HepG2 (cell line): ENCODE results near the gene CCDC116.

Experiments
- KLF13 ChIP-seq: sonication (generic); formaldehyde crosslinking; IDR thresholded peaks from 2 replicates; pipeline ENCODE4 v1.4.0; 2020; ENCODE audit warnings: mild to moderate bottlenecking, missing genetic modification reagents
- POLR2A ChIP-seq, 2 experiments: IDR thresholded peaks; 2 replicates each; pipeline ENCODE4 v1.6.1; 2011; ENCODE audit warnings: low read depth in 2 of 2, low read length in 2 of 2, mild to moderate bottlenecking in 1 of 2, moderate library complexity in 1 of 2; ENCODE audit not compliant: insufficient read depth in 1 of 2
- POLR2AphosphoS5 ChIP-seq: IDR thresholded peaks from 2 replicates; pipeline ENCODE4 v1.6.1; 2012; ENCODE audit warnings: low read depth, low read length
- TAF1 ChIP-seq: sonication (generic); formaldehyde crosslinking; IDR thresholded peaks from 2 replicates; pipeline ENCODE4 v1.4.0; 2020; ENCODE audit warnings: missing genetic modification reagents
- TP53 ChIP-seq: sonication (generic); formaldehyde crosslinking; conservative IDR thresholded peaks from 2 replicates; pipeline ENCODE4 v1.4.0; 2020; ENCODE audit warnings: missing genetic modification reagents
- ZFP36L1 ChIP-seq: sonication (generic); formaldehyde crosslinking; IDR thresholded peaks from 2 replicates; pipeline ENCODE4 v1.8.0; 2022; ENCODE audit warnings: mild to moderate bottlenecking, missing genetic modification reagents, moderate library complexity
- ZFP90 ChIP-seq: sonication (generic); formaldehyde crosslinking; IDR thresholded peaks from 2 replicates; pipeline ENCODE4 v1.8.0; 2022; ENCODE audit warnings: missing genetic modification reagents, mild to moderate bottlenecking, inconsistent platforms, borderline replicate concordance
- ZNF10 ChIP-seq: sonication (generic); formaldehyde crosslinking; IDR thresholded peaks from 2 replicates; pipeline ENCODE4 v1.4.0; 2020; ENCODE audit warnings: mild to moderate bottlenecking, low read depth, missing genetic modification reagents, borderline replicate concordance
- ZNF549 ChIP-seq: sonication (generic); formaldehyde crosslinking; IDR thresholded peaks from 2 replicates; pipeline ENCODE4 v1.5.0; 2020; ENCODE audit warnings: missing genetic modification reagents
- TF ChIP-seq, protein P1 (sequence below): sonication (generic); formaldehyde crosslinking; IDR thresholded peaks from 2 replicates; pipeline ENCODE4 v1.4.0; 2020; ENCODE audit warnings: missing genetic modification reagents
- TF ChIP-seq, protein P2 (sequence below): sonication (generic); formaldehyde crosslinking; IDR thresholded peaks from 2 replicates; pipeline ENCODE4 v1.4.0; 2020; ENCODE audit warnings: missing genetic modification reagents
- TF ChIP-seq, protein P3 (sequence below): sonication (generic); formaldehyde crosslinking; IDR thresholded peaks from 2 replicates; pipeline ENCODE4 v1.5.0; 2020; ENCODE audit warnings: mild to moderate bottlenecking, missing genetic modification reagents, moderate library complexity

DNA sequence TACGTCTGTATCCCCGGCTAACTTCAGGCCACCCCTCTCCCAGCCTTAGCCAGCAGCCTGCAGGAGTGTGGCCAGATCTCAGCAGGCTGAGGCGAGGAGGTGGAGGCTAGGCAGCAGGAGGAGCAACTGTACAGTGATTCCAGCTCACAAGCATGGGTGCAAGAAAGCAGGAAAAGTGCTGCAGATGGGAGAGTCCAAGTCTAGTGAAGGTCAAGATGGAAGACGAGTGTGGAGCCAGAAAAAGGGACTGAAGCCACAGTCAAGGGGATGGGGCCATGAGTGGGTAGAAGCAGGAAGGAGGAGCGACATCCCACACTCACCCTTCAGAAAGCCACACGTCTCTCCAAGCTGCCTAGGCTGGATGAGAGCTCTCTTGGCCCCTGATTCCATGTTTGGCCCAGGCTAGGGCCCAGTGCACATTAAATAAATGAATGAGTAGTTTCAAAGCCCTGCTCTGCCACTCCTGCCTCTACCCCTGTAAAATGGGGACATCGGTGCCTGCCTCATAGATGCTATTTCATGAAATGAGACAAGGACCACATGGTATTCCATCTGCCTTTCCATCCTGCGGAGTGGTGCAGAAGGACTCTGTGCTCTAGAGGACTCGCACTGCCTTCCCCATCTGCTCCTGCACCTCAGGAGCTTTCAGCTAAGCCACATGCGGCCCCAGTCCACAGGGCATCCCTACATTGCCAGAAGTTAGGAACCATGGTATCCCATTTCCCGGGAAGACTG is 5.7 kb upstream of the CCDC116 start:
- TF ChIP-seq KLF13 (CRISPR knock-in tag), result no peak
- no peak for TF ChIP-seq ZNF10
- no peak for TF ChIP-seq ZNF549 (CRISPR knock-in tag)
- TF ChIP-seq, protein P1, sequence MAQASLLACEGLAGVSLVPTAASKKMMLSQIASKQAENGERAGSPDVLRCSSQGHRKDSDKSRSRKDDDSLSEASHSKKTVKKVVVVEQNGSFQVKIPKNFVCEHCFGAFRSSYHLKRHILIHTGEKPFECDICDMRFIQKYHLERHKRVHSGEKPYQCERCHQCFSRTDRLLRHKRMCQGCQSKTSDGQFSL (CRISPR knock-in tag), result no peak
- TF ChIP-seq TP53 (CRISPR knock-in tag), result no peak
- no peak for TF ChIP-seq POLR2A (IDR thresholded peaks at IDR 0.05; ENCODE audit: insufficient read depth in 1 of 2, low read depth in 2 of 2, low read length in 2 of 2)
- TF ChIP-seq, protein P2, sequence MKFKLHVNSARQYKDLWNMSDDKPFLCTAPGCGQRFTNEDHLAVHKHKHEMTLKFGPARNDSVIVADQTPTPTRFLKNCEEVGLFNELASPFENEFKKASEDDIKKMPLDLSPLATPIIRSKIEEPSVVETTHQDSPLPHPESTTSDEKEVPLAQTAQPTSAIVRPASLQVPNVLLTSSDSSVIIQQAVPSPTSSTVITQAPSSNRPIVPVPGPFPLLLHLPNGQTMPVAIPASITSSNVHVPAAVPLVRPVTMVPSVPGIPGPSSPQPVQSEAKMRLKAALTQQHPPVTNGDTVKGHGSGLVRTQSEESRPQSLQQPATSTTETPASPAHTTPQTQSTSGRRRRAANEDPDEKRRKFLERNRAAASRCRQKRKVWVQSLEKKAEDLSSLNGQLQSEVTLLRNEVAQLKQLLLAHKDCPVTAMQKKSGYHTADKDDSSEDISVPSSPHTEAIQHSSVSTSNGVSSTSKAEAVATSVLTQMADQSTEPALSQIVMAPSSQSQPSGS (CRISPR knock-in tag), result no peak
- no peak for TF ChIP-seq TAF1
- TF ChIP-seq, protein P3, sequence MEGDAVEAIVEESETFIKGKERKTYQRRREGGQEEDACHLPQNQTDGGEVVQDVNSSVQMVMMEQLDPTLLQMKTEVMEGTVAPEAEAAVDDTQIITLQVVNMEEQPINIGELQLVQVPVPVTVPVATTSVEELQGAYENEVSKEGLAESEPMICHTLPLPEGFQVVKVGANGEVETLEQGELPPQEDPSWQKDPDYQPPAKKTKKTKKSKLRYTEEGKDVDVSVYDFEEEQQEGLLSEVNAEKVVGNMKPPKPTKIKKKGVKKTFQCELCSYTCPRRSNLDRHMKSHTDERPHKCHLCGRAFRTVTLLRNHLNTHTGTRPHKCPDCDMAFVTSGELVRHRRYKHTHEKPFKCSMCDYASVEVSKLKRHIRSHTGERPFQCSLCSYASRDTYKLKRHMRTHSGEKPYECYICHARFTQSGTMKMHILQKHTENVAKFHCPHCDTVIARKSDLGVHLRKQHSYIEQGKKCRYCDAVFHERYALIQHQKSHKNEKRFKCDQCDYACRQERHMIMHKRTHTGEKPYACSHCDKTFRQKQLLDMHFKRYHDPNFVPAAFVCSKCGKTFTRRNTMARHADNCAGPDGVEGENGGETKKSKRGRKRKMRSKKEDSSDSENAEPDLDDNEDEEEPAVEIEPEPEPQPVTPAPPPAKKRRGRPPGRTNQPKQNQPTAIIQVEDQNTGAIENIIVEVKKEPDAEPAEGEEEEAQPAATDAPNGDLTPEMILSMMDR (CRISPR knock-in tag), result no peak
- TF ChIP-seq ZFP36L1 (CRISPR knock-in tag), result no peak
- no peak; the same call in 1 of the 2 replicates for TF ChIP-seq POLR2AphosphoS5
- no peak for TF ChIP-seq ZFP90 (CRISPR knock-in tag)
